RPMI7951 (cell line): ENCODE data around the gene P2RY2. TPM values are rescaled to one million over a fixed set of nuclear protein-coding genes. Genes with fewer than 3 reads are reported as not detected.

Experiments used
- DNase-seq: peaks from one replicate; pipeline ENCODE4 v3.0.0-alpha.2; 2012; ENCODE audit warnings: low read depth
- total RNA-seq: library from RNA; depleted of rRNA; stranded (reverse); fragments of >200 nt; shearing (Covaris generic); gene quantifications from 2 replicates; pipeline ENCODE4 v1.2.3, GENCODE V29; 2014

Gene P2RY2
- total RNA-seq, 1 experiment from 2014 or later, result 1.3 TPM

- no peak for DNase-seq
These were observed 13.4 kb upstream of the P2RY2 start for GRCh38 chr11:73204711-73205121.

GRCh38 chr11:73205661-73206343 is 12.3 kb upstream of the P2RY2 start:
- peak; percentile 38 for DNase-seq

DNA sequence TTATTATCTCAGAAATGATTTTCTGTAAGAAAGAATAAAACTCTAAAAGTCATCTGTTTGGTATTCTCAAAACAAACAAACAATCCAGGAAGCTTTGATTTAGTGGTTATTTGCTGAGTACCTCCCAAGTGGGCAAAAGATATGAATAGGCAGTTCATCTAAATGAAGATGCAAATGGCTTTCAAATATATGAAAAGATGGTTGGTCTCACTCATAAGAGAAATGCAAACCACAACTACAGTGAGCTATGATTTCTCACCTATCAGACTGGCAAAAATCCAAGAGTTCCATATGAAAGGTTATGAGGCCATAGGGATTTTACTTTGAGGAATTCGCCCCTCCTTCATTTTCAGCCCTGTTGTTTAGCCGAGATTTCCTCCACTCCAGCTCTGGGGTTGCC is 11.3 kb upstream of the P2RY2 start:
- no peak for DNase-seq

DNA sequence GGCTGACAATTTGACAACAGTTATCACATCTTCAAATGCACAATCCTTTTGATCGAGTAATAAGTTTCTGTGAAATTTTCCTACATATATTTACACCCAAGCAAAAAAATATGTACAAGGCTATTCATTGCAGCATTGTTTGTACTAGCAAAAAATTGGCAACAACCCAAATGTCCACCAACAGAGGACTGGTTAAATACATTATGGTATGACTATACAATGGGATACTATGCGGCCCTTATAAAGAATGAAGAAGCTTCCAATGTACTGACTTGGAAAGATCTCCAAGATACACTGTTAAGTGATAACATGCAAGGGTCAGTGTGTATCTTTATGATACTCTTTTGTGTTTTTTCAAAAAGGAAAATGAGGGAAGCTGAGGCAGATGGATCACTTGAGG is 8.2 kb upstream of the P2RY2 start:
- DNase-seq, result no peak

DNA sequence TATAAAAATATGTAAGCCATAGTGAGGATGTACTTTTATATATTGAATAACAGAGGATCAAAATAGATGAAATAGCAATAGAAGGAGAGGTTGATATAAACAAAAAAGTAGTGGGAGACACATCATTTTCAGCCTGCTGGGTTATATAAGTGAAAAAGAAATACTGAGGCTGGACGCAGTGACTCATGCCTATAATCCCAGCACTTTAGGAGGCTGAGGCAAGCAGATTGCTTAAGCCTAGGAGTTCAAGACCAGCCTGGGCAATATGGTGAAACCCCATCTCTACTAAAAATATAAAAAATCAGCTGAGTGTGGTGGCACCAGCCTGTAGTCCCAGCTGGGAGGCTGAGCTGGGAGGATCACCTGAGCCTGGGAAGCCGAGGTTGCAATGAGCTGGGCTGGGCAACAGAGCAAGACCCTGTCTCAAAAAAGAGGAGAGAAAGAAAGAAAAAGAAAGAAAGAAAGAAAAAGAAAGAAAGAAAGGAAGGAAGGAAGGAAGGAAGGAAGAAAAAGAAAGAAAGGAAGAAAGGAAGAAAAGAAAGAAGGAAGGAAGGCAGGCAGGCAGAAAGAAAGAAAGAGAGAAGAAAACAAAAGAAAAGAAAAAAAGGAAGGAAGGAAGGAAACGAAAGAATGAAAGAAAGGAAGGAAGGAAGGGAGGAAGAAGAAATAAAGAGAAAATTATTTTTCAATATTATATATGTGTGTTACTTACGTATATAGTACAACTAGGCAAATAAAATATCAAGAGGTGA is 7.0 kb upstream of the P2RY2 start:
- no peak for DNase-seq

DNA sequence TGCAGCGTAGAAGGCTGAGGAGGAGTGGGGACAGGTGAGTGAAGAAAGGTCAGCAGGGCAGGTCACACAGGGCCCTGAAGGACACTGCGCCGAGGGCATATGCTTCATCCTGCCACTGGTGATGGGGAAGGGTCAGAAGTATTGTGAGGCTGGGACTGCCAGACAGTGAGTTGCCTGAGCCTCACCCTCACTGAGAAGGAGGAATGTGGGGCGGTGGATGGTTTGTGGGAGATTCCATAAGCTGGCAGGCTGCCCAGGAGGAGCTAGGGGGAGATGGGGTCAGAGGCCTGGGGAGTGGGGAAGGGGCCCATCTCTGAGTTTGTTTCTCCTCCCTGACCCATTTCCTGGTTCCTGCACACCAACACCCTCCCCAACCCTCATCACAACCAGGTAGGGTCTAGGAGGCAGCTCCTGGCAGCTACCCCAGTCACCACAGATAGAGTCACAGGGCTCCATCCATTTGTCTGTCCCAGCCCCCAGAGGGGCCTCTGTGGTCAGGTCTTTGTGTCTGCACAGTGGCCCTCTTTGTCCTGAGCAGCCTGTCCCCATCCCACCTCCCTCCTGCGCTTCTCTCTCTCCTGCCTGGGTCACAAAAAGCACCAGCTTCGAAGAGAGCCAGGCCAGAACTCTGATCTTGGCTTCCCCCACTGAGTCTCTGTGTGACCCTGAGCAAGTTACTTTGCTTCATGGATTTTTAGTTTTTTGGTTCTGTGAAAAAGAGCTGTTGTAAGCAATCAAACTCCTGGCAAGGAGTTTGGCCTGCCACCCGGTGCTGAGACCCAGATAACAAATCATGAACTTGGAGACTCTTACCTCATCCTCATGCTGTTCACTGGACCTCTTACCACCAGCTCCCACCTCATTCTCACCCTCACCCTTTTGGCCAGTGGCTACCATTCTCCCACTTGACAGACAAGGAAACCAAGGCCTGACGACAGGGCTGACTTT is 4.6 kb upstream of the P2RY2 start:
- no peak for DNase-seq

GRCh38 chr11:73215191-73216134 is 2.6 kb upstream of the P2RY2 start:
- DNase-seq, result no peak

GRCh38 chr11:73216465-73216864 is 1.6 kb upstream of the P2RY2 start:
- DNase-seq, result no peak

DNA sequence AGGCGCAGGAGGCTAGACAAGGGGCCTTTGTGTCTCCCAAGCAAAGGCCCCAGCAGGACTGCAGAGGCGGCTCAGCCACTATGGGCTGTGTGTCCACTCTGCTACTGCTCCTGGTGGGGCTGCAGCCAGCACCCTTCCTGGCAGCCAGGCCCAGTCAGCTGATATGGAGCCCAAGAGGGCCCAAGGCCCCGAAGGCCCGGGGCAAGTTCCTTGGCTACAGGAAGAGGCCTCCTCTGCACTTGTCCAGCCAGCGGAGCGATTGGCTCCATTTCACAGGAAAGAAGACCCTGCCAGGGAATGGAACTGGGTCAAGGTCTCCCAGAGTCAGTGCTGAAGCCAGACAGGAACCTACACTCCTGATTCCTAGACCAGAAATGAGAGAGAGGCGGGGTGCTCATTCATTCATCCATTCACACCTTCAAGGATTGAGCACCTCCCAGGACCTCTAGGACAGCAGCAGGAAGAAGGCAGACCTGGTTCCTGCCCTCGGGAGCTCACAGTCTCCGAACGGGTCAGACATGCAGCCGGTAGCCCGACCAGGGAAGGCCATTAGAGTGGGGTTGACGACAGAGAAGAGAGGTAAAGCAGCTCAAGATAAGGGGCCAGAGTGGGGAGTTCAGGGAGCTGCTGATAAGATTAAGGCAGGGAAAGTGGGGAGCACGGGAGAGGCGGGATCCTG is 811 bp upstream of the P2RY2 start:
- DNase-seq, result no peak

DNA sequence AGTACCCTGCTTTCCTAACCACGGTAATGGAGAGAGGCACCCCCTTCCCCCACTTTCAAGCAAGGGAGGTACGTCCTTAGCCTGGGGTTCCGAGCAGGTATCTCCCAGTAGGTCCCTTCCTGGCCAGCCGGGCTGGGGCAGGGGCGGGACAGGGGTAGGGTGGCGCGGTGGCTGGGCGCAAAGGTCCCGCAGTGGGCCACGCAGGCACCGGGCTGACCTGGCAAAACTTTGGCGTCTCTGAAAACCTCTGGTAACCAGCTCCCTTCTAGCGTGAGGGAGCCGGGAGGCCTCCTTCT is 323 bp upstream of the P2RY2 start:
- DNase-seq, result no peak

GRCh38 chr11:73218830-73219215 is 742 bp downstream of the P2RY2 start:
- no peak for DNase-seq

DNA sequence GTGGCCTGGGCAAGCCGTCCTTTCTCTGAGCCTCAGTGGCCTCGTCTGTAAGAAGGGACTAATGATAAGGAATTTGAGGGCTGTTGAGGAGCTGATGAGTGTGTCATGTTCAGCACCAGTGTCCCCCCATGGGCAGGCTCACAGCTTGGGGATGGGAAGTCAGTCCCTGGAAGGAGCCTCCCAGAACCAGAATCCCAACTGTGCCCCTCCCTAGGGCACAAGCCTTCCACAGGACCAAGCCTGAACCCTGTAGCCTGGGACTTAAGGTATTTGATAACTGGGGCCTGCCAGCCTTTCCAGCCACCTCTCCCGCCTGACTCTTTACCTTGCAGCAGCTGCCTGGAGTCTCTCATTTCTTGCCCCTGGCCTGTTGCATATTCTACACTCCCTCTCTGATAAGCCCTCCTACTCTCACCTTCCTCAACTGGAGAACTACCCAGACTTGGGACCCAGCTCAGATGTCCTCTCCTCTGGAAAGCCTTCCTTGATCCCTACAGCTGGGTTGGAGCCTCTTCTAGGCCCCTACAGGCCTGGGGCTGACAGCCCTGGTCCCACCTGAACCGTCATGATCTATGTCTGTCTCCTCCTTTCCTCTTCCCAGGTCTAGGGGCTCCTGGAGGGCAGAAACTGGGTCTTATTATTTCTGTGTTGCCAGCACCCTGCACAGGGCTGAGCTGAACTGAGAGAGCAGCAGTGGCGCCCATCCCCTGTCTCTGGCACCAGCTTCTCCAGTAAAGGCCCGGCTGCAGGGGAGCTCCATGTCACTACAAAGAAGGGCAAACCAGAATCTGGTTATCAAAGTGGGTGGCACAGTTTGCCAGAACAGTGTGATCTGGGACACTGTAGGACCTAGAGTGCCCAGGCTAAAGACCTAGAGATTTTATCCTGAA is 1.6 kb downstream of the P2RY2 start:
- no peak for DNase-seq

GRCh38 chr11:73221451-73221850 is 3.4 kb downstream of the P2RY2 start:
- no peak for DNase-seq

DNA sequence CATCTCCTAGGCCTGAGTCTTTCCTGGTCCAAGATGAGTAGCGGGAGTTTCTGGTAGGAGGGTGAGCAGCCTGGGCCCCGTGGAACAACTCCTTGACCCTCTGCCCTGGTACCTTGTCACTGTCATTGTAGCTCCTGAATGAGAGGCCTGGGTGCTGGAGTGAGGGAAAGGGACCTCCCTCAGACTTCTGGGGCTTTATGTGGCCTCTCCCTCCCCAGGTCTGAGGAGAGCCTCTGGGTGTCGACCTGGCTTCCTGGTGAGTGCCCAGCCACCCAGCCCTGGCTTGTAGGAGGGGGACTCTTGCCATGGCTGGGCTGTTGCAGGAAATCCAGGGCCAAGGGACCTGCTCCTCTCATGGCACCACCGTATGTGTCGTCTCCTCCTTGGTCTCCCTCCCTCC is 3.9 kb downstream of the P2RY2 start:
- DNase-seq, result no peak

DNA sequence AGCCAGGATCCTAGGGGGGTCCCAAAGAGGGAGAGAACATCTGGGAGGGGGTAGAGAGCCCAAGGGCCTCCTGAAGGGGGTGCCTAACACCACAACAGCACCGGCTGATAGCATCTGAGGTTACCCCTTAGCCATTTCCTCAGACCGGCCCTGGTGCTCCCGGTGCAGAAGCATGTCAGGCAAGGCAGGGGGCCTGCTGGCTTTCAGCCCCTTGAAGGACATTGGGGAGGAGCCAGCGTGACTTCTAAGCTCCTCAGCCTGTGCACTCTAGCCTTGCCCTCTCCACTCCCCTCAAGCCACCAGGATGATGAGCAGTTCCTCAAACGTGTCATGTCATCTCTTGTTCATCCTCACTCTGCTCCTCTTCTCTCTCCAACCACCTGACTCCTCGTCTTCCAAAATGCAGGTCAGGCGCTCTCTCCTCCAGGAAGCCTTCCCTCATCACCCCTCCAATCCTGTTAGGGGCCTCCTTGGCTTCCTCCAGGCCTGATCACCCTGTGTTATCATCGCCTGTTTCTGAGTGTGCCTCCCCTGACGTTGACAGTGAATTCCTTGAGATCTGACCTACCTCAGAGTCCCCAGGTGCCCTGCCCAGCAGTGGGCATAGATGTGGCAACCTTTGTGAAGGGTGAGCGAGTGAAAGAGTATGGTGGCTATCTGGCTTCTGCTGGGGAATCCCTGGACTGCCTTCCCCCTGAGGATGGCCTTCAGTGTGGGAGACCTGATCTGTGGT is 6.1 kb downstream of the P2RY2 start:
- DNase-seq, result no peak

GRCh38 chr11:73225001-73225686 is 7.1 kb downstream of the P2RY2 start:
- no peak for DNase-seq

- no peak for DNase-seq
These were observed 7.8 kb downstream of the P2RY2 start for GRCh38 chr11:73225851-73226250.

- no peak for DNase-seq
These were observed 8.4 kb downstream of the P2RY2 start for GRCh38 chr11:73226297-73227006.
